Astrocyte (in vitro differentiated cells and primary cell): ENCODE measurements around the gene NEDD9. TPM values are rescaled to one million over a fixed set of nuclear protein-coding genes. Genes with fewer than 3 reads are reported as not detected.

Experiments
- DNase-seq: peaks from one replicate; pipeline ENCODE4 v3.0.0-alpha.2; 2010; ENCODE audit warnings: low read depth
- FAIRE-seq: peaks from 2 replicates; lab custom pipeline; 2011; peaks lifted over from hg19 to GRCh38; lab: Jason Lieb, UNC
- H2AFZ ChIP-seq: 2 replicates; pipeline ENCODE4 v1.6.0; 2012; ENCODE audit warnings: low read depth, low read length, inconsistent platforms
- H3K27ac ChIP-seq: 2 replicates; pipeline ENCODE4 v1.5.1; 2011; ENCODE audit warnings: low read depth, low read length, inconsistent platforms
- H3K27me3 ChIP-seq: 2 replicates; pipeline ENCODE4 v1.6.0; 2011; ENCODE audit warnings: low read length, inconsistent platforms; ENCODE audit not compliant: insufficient read depth
- H3K36me3 ChIP-seq: 2 replicates; pipeline ENCODE4 v1.5.1; 2011; ENCODE audit warnings: low read length, inconsistent platforms; ENCODE audit not compliant: insufficient read depth
- H3K4me1 ChIP-seq: 2 replicates; pipeline ENCODE4 v1.5.1; 2011; ENCODE audit warnings: low read length, inconsistent platforms; ENCODE audit not compliant: insufficient read depth
- H3K4me2 ChIP-seq: 2 replicates; pipeline ENCODE4 v1.6.0; 2012; ENCODE audit warnings: low read length, inconsistent platforms
- H3K4me3 ChIP-seq: 2 replicates; pipeline ENCODE4 v1.5.1; 2011; ENCODE audit warnings: low read depth, mild to moderate bottlenecking, low read length, inconsistent platforms; ENCODE audit not compliant: insufficient read depth
- H3K79me2 ChIP-seq: 2 replicates; pipeline ENCODE4 v1.6.0; 2012; ENCODE audit warnings: mild to moderate bottlenecking, low read length, inconsistent platforms; ENCODE audit not compliant: insufficient read depth
- H3K9ac ChIP-seq: 2 replicates; pipeline ENCODE4 v1.6.0; 2012; ENCODE audit warnings: mild to moderate bottlenecking, low read length, inconsistent platforms
- H3K9me3 ChIP-seq: 2 replicates; pipeline ENCODE4 v1.5.1; 2012; ENCODE audit warnings: low read depth, mild to moderate bottlenecking, low read length, inconsistent platforms; ENCODE audit not compliant: insufficient read depth
- H4K20me1 ChIP-seq: 2 replicates; pipeline ENCODE4 v1.6.0; 2012; ENCODE audit warnings: low read length, inconsistent platforms; ENCODE audit not compliant: insufficient read depth
- H3K27ac Mint-ChIP-seq: one replicate; pipeline ENCODE4 v1.8.0; 2021; ENCODE audit warnings: mild to moderate bottlenecking, mixed read lengths; ENCODE audit not compliant: unreplicated experiment
- H3K27me3 Mint-ChIP-seq: one replicate; pipeline ENCODE4 v1.8.0; 2021; ENCODE audit warnings: low read depth, mixed read lengths; ENCODE audit not compliant: unreplicated experiment
- H3K36me3 Mint-ChIP-seq: one replicate; pipeline ENCODE4 v1.8.0; 2021; ENCODE audit warnings: low read depth, mixed read lengths; ENCODE audit not compliant: unreplicated experiment
- H3K4me1 Mint-ChIP-seq: one replicate; pipeline ENCODE4 v1.8.0; 2021; ENCODE audit warnings: low read depth, mixed read lengths; ENCODE audit not compliant: unreplicated experiment
- H3K4me3 Mint-ChIP-seq: one replicate; pipeline ENCODE4 v1.8.0; 2021; ENCODE audit warnings: mild to moderate bottlenecking, moderate library complexity, mixed read lengths; ENCODE audit not compliant: unreplicated experiment
- H3K9me3 Mint-ChIP-seq: one replicate; pipeline ENCODE4 v1.8.0; 2021; ENCODE audit warnings: mild to moderate bottlenecking, mixed read lengths; ENCODE audit not compliant: unreplicated experiment
- EZH2 ChIP-seq: IDR thresholded peaks from 2 replicates; pipeline ENCODE4 v1.6.1; 2012; ENCODE audit warnings: mild to moderate bottlenecking, low read length, inconsistent platforms; ENCODE audit not compliant: insufficient read depth
- total RNA-seq: library from RNA; stranded (reverse); gene quantifications from 2 replicates; pipeline ENCODE4 v1.2.1, GENCODE V29; 2021
- TF ChIP-seq, protein P1 (sequence below): IDR thresholded peaks from 2 replicates; pipeline ENCODE4 v1.5.1; 2011; ENCODE audit warnings: low read depth, mild to moderate bottlenecking, inconsistent platforms, low read length, moderate library complexity; ENCODE audit not compliant: insufficient read depth

Gene NEDD9
- total RNA-seq, 1 donor from 2014 or later, result 39.6 TPM

DNA sequence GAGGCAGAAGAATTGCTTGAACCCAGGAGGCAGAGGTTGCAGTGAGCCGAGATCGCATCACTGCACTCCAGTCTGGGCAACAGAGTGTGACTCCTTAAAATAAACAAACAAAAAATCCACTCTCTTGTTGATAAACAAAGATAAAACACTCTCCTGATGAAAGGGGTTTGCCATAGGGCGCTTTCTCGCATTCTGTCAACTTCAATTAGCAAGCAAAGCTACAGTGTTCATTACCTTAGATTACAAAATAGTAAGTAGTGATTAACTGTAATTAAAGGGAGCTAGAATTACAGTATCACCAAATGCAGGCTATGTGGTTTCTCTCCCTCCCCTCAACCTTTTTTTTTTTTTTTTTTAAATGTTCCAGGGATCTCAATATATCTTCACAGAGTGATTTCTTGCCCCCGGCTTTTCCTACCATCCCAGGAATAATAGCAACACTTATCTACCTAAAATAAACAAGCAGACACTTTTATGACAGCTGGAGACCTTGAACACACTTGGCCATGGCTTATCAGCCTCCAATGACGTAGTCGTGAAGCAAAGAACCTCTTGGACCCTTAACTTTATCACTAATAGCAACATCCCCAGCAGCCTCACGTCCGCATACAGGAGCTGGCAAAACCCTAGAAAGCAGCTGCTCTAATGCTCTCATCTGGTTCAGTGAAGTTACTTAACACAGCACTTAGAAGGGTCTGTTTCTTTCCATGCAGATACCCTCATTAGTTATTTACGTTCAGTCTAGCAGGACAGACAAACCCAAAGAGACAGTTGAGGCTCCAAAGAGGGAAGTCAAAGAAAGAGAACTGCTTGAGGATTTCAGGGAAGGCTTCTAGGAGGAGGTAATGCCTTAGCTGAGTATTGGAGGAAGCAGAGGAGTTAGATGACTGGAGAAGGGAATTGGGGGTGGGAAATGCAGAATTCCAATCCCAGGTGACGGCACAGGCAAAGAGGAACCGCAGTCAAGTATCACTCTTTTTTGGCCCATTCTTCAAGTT, 37.9 kb upstream of the NEDD9 start:
- H3K36me3 ChIP-seq, result no peaks in the 10 kb centered on the region
- TF ChIP-seq, protein P1, sequence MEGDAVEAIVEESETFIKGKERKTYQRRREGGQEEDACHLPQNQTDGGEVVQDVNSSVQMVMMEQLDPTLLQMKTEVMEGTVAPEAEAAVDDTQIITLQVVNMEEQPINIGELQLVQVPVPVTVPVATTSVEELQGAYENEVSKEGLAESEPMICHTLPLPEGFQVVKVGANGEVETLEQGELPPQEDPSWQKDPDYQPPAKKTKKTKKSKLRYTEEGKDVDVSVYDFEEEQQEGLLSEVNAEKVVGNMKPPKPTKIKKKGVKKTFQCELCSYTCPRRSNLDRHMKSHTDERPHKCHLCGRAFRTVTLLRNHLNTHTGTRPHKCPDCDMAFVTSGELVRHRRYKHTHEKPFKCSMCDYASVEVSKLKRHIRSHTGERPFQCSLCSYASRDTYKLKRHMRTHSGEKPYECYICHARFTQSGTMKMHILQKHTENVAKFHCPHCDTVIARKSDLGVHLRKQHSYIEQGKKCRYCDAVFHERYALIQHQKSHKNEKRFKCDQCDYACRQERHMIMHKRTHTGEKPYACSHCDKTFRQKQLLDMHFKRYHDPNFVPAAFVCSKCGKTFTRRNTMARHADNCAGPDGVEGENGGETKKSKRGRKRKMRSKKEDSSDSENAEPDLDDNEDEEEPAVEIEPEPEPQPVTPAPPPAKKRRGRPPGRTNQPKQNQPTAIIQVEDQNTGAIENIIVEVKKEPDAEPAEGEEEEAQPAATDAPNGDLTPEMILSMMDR, result no peak
- no peak for TF ChIP-seq EZH2
- H3K27ac ChIP-seq, result no peak overlapping the region
- no peak overlapping the region for H3K4me3 ChIP-seq
- H3K27me3 ChIP-seq, result no peaks in the 10 kb centered on the region
- peaks cover 8% of the 10 kb centered on the region for H3K4me1 Mint-ChIP-seq
- H3K4me3 Mint-ChIP-seq, result no peak overlapping the region
- H3K27ac Mint-ChIP-seq, result no peak overlapping the region
- H2AFZ ChIP-seq, result no peak overlapping the region
- no peak overlapping the region for H3K9ac ChIP-seq
- no peaks in the 10 kb centered on the region for H3K27me3 Mint-ChIP-seq
- FAIRE-seq (no peak), DNase-seq (peak; percentile 36)
- H3K4me1 ChIP-seq, result no peaks in the 10 kb centered on the region
- H3K9me3 ChIP-seq, result no peaks in the 10 kb centered on the region
- no peak overlapping the region for H3K4me2 ChIP-seq
- no peaks in the 10 kb centered on the region for H3K79me2 ChIP-seq
- H3K36me3 Mint-ChIP-seq, result no peaks in the 10 kb centered on the region
- H4K20me1 ChIP-seq, result no peaks in the 10 kb centered on the region
- no peaks in the 10 kb centered on the region for H3K9me3 Mint-ChIP-seq

DNA sequence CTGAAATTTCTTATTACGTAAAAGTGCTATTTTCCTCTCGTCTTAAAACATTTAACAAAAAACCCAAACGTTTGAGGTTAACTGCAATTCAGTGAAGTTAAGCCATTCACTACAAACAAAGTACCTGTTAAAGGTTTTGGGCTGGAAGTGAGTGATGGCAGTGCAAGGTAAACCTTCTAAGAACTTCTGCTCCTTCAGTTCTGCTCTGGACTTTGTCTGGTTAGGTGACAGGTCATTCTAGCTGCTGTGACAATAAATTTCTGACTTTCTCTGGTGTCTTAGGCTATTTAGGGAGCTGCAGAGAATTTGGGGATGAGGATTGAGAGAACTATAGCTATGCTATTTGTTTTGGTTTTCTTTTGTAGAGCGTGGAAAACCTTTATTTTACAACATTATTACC, 36.5 kb upstream of the NEDD9 start:
- no peak overlapping the region for H3K4me3 Mint-ChIP-seq
- no peaks in the 10 kb centered on the region for H3K4me1 ChIP-seq
- DNase-seq (no peak), FAIRE-seq (no peak)
- no peaks in the 10 kb centered on the region for H3K79me2 ChIP-seq
- no peaks in the 10 kb centered on the region for H4K20me1 ChIP-seq
- H3K36me3 Mint-ChIP-seq, result no peaks in the 10 kb centered on the region
- H3K36me3 ChIP-seq, result no peaks in the 10 kb centered on the region
- no peak overlapping the region for H2AFZ ChIP-seq
- no peaks in the 10 kb centered on the region for H3K9me3 ChIP-seq
- H3K9me3 Mint-ChIP-seq, result no peaks in the 10 kb centered on the region
- TF ChIP-seq, protein P1, result no peak
- no peak for TF ChIP-seq EZH2
- H3K4me2 ChIP-seq, result no peak overlapping the region
- H3K27me3 Mint-ChIP-seq, result no peaks in the 10 kb centered on the region
- H3K27ac Mint-ChIP-seq, result no peak overlapping the region
- H3K9ac ChIP-seq, result no peak overlapping the region
- H3K4me1 Mint-ChIP-seq, result peaks cover 6% of the 10 kb centered on the region
- H3K27ac ChIP-seq, result no peak overlapping the region
- no peaks in the 10 kb centered on the region for H3K27me3 ChIP-seq
- H3K4me3 ChIP-seq, result no peak overlapping the region

DNA sequence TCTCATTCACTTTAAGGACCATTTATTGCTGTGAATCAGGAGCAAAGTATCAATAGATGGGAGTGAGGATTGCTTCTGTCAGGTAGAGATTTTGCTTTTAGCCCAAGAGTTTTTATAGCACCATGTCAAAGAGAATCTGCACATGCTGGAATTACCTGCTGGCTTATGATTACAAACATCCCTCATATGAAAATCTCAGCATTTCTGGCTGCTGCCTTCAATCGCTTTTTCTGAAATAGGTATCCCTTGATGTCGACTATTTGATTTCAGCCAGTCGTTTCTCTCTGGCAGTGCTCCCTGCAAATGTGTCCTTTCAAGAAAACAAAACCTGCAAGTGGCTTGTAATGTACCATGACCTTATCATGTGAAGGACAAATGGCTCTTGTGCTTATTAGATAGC, 34.5 kb upstream of the NEDD9 start:
- FAIRE-seq, result no peak
- no peak overlapping the region for H3K27ac ChIP-seq
- no peak overlapping the region for H3K4me2 ChIP-seq
- no peaks in the 10 kb centered on the region for H3K9me3 ChIP-seq
- Mint-ChIP-seq H3K36me3 (no peaks in the 10 kb centered on the region), H3K9me3 (no peaks in the 10 kb centered on the region), H3K4me1 (peaks cover 19% of the 10 kb centered on the region), H3K27me3 (no peaks in the 10 kb centered on the region), H3K27ac (no peak overlapping the region), H3K4me3 (no peak overlapping the region)
- H3K79me2 ChIP-seq, result no peaks in the 10 kb centered on the region
- H3K36me3 ChIP-seq, result no peaks in the 10 kb centered on the region
- H2AFZ ChIP-seq, result no peak overlapping the region
- DNase-seq, result no peak
- H3K27me3 ChIP-seq, result no peaks in the 10 kb centered on the region
- no peak overlapping the region for H3K9ac ChIP-seq
- TF ChIP-seq, protein P1, result no peak
- TF ChIP-seq EZH2, result no peak
- no peaks in the 10 kb centered on the region for H4K20me1 ChIP-seq
- peaks cover 13% of the 10 kb centered on the region for H3K4me1 ChIP-seq
- no peak overlapping the region for H3K4me3 ChIP-seq
